Right lobe of liver (tissue), 4 donors: ENCODE data around the gene BCL6B.

Source experiments
- CTCF ChIP-seq, 4 donors: fragments of 200-600 bp in 3 of 4; fragments of 450-650 bp in 1 of 4; IDR thresholded peaks; one replicate each; pipeline versions ENCODE4 v1.5.1 to v1.8.0; 2016 to 2022; ENCODE audit warnings: antibody characterized with exemption in 4 of 4, mild to moderate bottlenecking in 2 of 4
- POLR2A ChIP-seq: fragments of 450-650 bp; IDR thresholded peaks from one replicate; pipeline ENCODE4 v1.6.1; 2017; ENCODE audit warnings: antibody characterized with exemption, mild to moderate bottlenecking
- donor health status: DM: no; HTN: no; CAD: no.
- donor health status: DM: no; HTN: no; CAD: no.
- donor health status: DM: no; HTN: yes; CAD: no.

- TF ChIP-seq POLR2A = no peak
- no peak for TF ChIP-seq CTCF (IDR thresholded peaks at IDR 0.05)
These were observed 27.2 kb upstream of the BCL6B start, which contains the start of gene ALOX12 for GRCh38 chr17:6995500-6996255.
